CD4-positive, CD25-positive, alpha-beta regulatory T cell (primary cell): ENCODE data around the gene THRAP3. TPM values are rescaled to one million over a fixed set of nuclear protein-coding genes. Genes with fewer than 3 reads are reported as not detected.

ENCODE experiments used
- ATAC-seq, 2 donors: fragments of 150-1000 bp; cut with Tn5 transposase; one replicate each; pipeline ENCODE4 v1.10.0; 2021; ENCODE audit warnings: low read depth in 2 of 2, moderate number of reproducible peaks in 2 of 2, moderate library complexity in 1 of 2
- DNase-seq, 3 donors: peaks; one replicate each; pipeline versions ENCODE4 v3.0.0 to v3.0.0-alpha.2; 2012 to 2022; ENCODE audit warnings: mixed read lengths in 1 of 3
- H3K27ac ChIP-seq: one replicate; pipeline ENCODE4 v1.7.0; 2013; ENCODE audit warnings: mild to moderate bottlenecking, low read length; ENCODE audit not compliant: insufficient read depth, poor library complexity, severe bottlenecking
- H3K27me3 ChIP-seq: one replicate; pipeline ENCODE4 v1.7.0; 2013; ENCODE audit warnings: low read length; ENCODE audit not compliant: control insufficient read depth, insufficient read depth
- H3K36me3 ChIP-seq: one replicate; pipeline ENCODE4 v1.7.0; 2013; ENCODE audit warnings: mild to moderate bottlenecking, low read length, moderate library complexity; ENCODE audit not compliant: control insufficient read depth, insufficient read depth
- H3K4me1 ChIP-seq: 2 replicates; pipeline ENCODE4 v1.7.0; 2013; ENCODE audit warnings: mild to moderate bottlenecking, low read length; ENCODE audit not compliant: insufficient read depth, control insufficient read depth, poor library complexity, severe bottlenecking
- H3K4me3 ChIP-seq: one replicate; pipeline ENCODE4 v1.7.0; 2013; ENCODE audit warnings: low read depth, mild to moderate bottlenecking, low read length, moderate library complexity
- H3K9me3 ChIP-seq, 2 experiments: 1 replicate in 1 of 2; 2 replicates in 1 of 2; pipeline ENCODE4 v1.7.0; 2013; ENCODE audit warnings: low read length in 2 of 2, mild to moderate bottlenecking in 1 of 2, moderate library complexity in 1 of 2; ENCODE audit not compliant: control insufficient read depth in 2 of 2
- H3K27ac Mint-ChIP-seq, 3 donors: one replicate each; pipeline ENCODE4 v1.8.0; 2020 to 2022; ENCODE audit warnings: mild to moderate bottlenecking in 3 of 3, mixed read lengths in 3 of 3, moderate library complexity in 2 of 3
- H3K27me3 Mint-ChIP-seq: one replicate; pipeline ENCODE4 v1.8.0; 2022; ENCODE audit warnings: mild to moderate bottlenecking, mixed read lengths
- H3K36me3 Mint-ChIP-seq: one replicate; pipeline ENCODE4 v1.8.0; 2020; ENCODE audit warnings: mixed read lengths
- H3K4me1 Mint-ChIP-seq, 4 donors: one replicate each; pipeline ENCODE4 v1.8.0; 2020 to 2022; ENCODE audit warnings: mixed read lengths in 4 of 4, mild to moderate bottlenecking in 1 of 4
- H3K4me3 Mint-ChIP-seq, 4 donors: one replicate each; pipeline ENCODE4 v1.8.0; 2020 to 2022; ENCODE audit warnings: mild to moderate bottlenecking in 4 of 4, mixed read lengths in 4 of 4, moderate library complexity in 3 of 4
- H3K9me3 Mint-ChIP-seq, 7 donors: one replicate each; pipeline ENCODE4 v1.8.0; 2020 to 2022; ENCODE audit warnings: mixed read lengths in 7 of 7, mild to moderate bottlenecking in 3 of 7, moderate library complexity in 2 of 7
- polyA plus RNA-seq, 4 donors: library from polyadenylated mRNA; unstranded; fragments of 300-500 nt; fragmentation: Illumina TruSeq; gene quantifications; one replicate each; pipeline ENCODE4 v1.2.3, GENCODE V29; 2021
- total RNA-seq: library from RNA; stranded (reverse); gene quantifications from one replicate; pipeline ENCODE4 v1.2.3, GENCODE V29; 2022

Gene THRAP3
- total and polyA plus RNA-seq, 5 donors from 2014 or later, result 62.5 to 84.4 (median 73.0) TPM

DNA sequence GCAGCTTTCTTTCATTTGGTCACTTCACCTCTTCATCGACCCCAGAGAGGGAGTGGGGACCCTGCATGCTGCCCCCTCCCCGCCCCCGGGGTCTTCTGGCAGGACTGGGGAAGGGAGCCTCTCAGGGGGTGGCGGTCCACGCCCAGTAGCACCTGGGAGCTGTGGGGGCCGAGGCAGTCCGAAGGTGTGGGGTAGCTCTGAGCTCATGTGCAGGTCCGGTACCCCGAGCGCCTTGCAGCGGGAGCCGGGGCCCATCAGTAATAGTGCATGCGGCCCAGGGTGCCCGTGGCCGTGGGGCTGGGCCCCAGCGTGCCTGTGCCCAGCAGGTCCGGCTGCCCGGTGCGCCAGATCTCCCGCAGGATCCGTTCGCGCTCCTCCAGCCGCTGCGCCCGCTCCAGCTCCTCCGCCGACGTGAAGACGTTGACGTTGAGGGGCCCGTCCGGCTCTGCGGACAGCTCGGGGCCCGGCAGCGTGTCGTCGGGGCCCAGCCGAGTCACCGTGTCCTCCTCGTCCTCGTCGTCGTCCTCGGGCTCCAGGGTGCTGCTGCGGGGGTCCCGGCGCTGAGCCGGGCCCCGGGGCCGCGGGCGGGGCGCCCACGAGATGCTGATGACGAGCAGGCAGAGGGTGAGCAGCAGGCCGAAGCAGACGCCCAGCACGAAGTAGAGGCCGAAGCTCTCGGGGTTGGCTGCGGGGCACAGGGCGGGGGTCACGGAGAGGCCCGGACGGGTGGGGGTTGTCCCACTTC, 98.0 kb downstream of the THRAP3 start:
- no peaks in the 10 kb centered on the region for H3K36me3 Mint-ChIP-seq
- H3K4me3 ChIP-seq, result no peak overlapping the region
- no peaks in the 10 kb centered on the region for H3K27me3 ChIP-seq
- H3K9me3 ChIP-seq, result no peaks in the 10 kb centered on the region
- H3K9me3 Mint-ChIP-seq, result no peaks in the 10 kb centered on the region
- no peaks in the 10 kb centered on the region for H3K36me3 ChIP-seq
- H3K27me3 Mint-ChIP-seq, result peaks cover 8% of the 10 kb centered on the region
- peak overlapping the region; percentile 75 to 85 (median 82) for H3K4me3 Mint-ChIP-seq
- peaks cover 0 to 29% (median 18%) of the 10 kb centered on the region in 4 donors for H3K4me1 Mint-ChIP-seq
- H3K4me1 ChIP-seq, result peaks cover 33% of the 10 kb centered on the region
- ATAC-seq (no peak), DNase-seq (no peak)
- peak overlapping the region in 1 of 3 donors; percentile 64 for H3K27ac Mint-ChIP-seq
- H3K27ac ChIP-seq, result no peak overlapping the region

DNA sequence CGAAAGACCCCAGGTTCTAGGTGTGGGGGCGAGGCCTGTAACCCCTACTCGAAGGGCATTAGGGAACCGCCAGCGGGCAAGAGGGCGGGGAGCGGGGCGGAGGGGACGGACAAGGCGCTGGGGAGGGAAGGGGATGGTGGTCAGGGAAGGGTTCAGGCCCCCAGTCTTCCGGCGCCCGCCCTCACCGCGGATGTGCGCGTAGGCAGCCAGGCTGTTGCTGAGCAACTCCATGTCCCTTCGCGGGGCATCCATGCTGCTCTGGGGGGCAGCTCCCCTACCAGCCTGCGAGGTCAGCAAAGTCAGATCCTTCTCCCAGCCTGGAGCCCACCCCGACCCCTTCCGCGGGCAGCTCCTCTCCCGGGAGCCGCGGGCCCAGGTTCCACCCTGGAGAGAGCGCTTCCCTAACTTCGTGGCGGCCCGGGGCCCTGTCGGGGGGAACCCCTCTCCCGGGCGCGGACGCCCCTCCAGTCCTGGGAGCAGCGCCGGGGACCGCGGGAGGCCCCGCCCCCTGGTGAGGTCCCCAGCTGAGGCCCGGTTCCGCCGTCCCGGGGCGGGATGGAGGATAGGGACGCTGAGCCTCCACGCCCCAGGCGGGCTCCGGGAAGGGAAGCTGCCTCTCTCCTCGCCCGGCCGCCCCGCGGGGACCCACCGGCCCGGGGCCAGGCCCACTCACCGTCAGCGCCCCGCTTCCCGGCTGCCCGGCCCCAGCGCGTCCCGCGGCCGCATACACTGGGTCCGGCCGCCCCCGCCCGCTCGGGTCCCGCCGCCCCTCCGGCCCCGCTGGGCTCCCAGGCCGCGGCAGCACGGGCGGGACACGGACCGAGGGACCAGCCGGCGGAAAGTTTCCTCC, 98.8 kb downstream of the THRAP3 start:
- H3K36me3 ChIP-seq, result no peaks in the 10 kb centered on the region
- H3K4me3 ChIP-seq, result no peak overlapping the region
- H3K27me3 ChIP-seq, result no peaks in the 10 kb centered on the region
- H3K27ac ChIP-seq, result no peak overlapping the region
- DNase-seq, result peak; percentile 40 to 61 (median 41)
- H3K9me3 ChIP-seq, result no peaks in the 10 kb centered on the region
- Mint-ChIP-seq H3K4me1 (peaks cover 0 to 31% (median 17%) of the 10 kb centered on the region in 4 donors), H3K36me3 (no peaks in the 10 kb centered on the region), H3K4me3 (peak overlapping the region in 3 of 4 donors; percentile 76 to 84 (median 79)), H3K9me3 (no peaks in the 10 kb centered on the region), H3K27ac (peak overlapping the region in 1 of 3 donors; percentile 65), H3K27me3 (peaks cover 11% of the 10 kb centered on the region)
- peaks cover 33% of the 10 kb centered on the region for H3K4me1 ChIP-seq
- ATAC-seq, result peak; percentile 14 to 16

DNA sequence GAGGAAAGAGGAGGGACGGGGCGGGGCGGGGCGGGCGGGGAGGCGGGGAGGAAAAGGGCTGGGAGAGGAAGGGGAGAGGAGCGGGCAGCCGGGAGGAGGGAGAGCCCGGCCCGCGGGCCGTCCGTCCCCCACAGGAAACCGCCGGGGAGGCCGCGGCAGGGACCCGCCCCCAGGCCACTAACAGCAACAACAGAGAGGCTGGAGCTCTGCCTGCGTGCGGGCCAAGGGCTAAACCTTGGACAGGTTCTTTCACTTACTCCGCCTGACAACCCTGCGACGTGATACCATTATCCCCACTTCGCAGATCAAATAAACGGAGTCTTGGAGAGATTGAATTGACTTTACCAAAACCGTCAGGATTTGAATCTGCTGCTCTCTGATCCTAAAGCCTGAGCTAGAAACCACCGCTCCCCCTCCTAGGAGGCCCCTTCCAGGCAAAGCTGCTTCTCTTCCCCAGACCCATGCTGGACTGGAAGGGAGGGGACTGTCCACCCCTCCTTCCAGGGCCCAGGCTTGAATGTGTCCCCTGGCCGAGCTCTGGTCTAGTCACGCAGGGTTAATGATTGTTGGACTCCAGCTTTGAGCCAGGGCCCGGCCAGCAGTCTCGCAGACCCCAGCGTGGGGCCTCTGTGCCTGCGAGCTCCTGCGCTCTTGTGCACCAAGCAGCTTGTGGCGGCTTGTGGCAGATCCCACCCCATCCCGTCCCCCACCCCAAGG, 99.6 kb downstream of the THRAP3 start, which contains the start of gene EVA1B:
Gene EVA1B (minus strand): TSS at position 10 of the 717 bp plus-strand sequence. CDS start 608 bp downstream, outside the sequence.
- H3K27me3 ChIP-seq, result no peaks in the 10 kb centered on the region
- H3K4me3 ChIP-seq, result peak within 1 kb of the TSS; percentile 83
- H3K4me1 ChIP-seq, result peaks cover 33% of the 10 kb centered on the region
- no peaks in the 10 kb centered on the region for H3K9me3 ChIP-seq
- peaks cover 0 to 31% (median 14%) of the 10 kb centered on the region in 4 donors for H3K4me1 Mint-ChIP-seq
- no peaks in the 10 kb centered on the region for H3K36me3 ChIP-seq
- peak within 1 kb of the TSS; percentile 14 for H3K27ac ChIP-seq
- peak within 1 kb of the TSS; percentile 75 to 85 (median 79) for H3K27ac Mint-ChIP-seq
- H3K27me3 Mint-ChIP-seq, result peaks cover 13% of the 10 kb centered on the region
- H3K36me3 Mint-ChIP-seq, result no peaks in the 10 kb centered on the region
- ATAC-seq, result peak; percentile 14 to 38
- DNase-seq, result peak; percentile 32 to 74 (median 52)
- no peaks in the 10 kb centered on the region for H3K9me3 Mint-ChIP-seq
- H3K4me3 Mint-ChIP-seq, result peak within 1 kb of the TSS; percentile 76 to 92 (median 84)

DNA sequence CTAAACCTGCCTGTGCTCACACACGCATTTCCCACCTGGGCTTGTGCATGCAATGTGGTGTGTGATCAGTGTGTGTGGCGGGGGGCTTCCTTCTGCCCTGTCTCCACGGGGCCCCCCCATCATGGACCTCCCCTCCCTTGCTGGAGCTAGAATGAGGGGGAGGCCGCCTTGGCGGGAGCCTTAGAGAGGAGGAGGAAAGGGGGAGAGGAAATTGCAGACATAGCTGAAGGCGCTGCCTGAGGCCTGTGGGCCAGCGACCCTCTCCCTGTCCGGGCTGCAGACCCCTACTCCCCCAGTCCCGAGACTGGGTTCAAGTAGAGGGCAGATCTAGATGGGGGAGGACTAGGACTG, 100.1 kb downstream of the THRAP3 start:
- DNase-seq, result no peak
- H3K27me3 ChIP-seq, result no peaks in the 10 kb centered on the region
- H3K4me3 ChIP-seq, result no peak overlapping the region
- no peaks in the 10 kb centered on the region for H3K9me3 Mint-ChIP-seq
- H3K36me3 Mint-ChIP-seq, result no peaks in the 10 kb centered on the region
- peaks cover 33% of the 10 kb centered on the region for H3K4me1 ChIP-seq
- no peak for ATAC-seq
- H3K4me3 Mint-ChIP-seq, result peak overlapping the region; percentile 76 to 92 (median 80)
- H3K9me3 ChIP-seq, result no peaks in the 10 kb centered on the region
- H3K27ac Mint-ChIP-seq, result peak overlapping the region; percentile 62 to 85 (median 75)
- peaks cover 13% of the 10 kb centered on the region for H3K27me3 Mint-ChIP-seq
- H3K36me3 ChIP-seq, result no peaks in the 10 kb centered on the region
- H3K27ac ChIP-seq, result no peak overlapping the region
- H3K4me1 Mint-ChIP-seq, result peaks cover 0 to 31% (median 14%) of the 10 kb centered on the region in 4 donors

DNA sequence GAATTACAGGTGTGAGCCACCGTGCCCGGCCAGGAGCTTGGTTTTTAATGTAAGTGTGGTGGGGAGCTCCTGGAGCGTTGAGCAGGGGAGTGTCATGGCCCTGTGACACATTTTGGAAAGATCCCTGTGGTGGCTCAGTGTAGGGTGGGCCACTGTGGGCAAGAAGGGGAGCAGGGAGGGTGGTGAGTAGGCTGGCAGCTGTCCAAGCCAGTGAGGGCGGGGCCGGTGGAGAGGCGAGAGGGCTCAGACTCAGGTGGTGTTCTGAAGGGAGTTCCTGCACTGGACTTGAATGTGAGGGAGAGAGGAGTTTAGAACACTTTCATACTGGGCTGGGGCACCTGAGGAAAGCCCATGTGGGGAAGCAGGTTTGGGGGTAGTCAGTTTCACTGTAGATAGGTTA, 102.3 kb downstream of the THRAP3 start:
- H3K27ac ChIP-seq, result no peak overlapping the region
- peaks cover 3% of the 10 kb centered on the region for H3K36me3 Mint-ChIP-seq
- peaks cover 13% of the 10 kb centered on the region for H3K27me3 Mint-ChIP-seq
- no peak for DNase-seq
- H3K9me3 Mint-ChIP-seq, result no peaks in the 10 kb centered on the region
- H3K27me3 ChIP-seq, result no peaks in the 10 kb centered on the region
- peaks cover 26% of the 10 kb centered on the region for H3K4me1 ChIP-seq
- no peak for ATAC-seq
- no peak overlapping the region for H3K4me3 Mint-ChIP-seq
- H3K4me1 Mint-ChIP-seq, result peaks cover 0 to 25% (median 11%) of the 10 kb centered on the region in 4 donors
- H3K36me3 ChIP-seq, result no peaks in the 10 kb centered on the region
- no peaks in the 10 kb centered on the region for H3K9me3 ChIP-seq
- no peak overlapping the region for H3K4me3 ChIP-seq
- H3K27ac Mint-ChIP-seq, result peak overlapping the region in 1 of 3 donors; percentile 6

DNA sequence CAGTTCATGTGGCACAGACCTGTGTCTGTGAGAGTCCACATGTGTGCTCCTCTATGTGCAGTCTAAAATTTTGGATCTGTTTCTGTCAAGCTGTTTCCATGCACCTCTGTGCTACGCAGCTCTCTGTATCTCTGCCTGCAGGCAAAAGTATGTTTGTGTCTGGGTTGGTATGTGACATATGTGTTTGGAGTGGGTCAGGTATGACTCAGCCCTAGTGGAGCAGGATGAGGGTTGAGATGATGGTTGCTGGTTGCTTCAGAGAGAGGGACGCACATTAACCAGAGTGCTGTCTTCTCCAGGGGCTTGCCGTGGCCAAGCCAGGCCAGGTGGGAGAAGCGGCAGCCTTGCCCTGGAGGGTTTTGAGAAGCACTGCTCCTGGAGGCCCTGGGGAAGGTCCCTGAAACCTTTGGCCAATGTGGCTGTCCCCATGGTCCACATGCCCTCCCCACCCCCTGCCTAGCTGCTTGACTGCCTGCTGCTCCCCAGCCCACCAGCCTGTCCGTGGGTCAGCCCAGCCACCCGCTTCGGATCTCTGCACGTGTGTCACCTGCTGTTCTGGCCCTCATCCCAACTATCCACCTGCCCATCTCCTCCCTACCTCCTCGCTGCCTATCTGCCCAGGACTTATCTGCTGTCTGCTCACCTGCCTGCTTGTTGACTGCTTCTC, 103.3 kb downstream of the THRAP3 start:
- Histone ChIP-seq H3K27me3 (no peaks in the 10 kb centered on the region), H3K4me3 (no peak overlapping the region), H3K27ac (no peak overlapping the region), H3K36me3 (no peaks in the 10 kb centered on the region), H3K4me1 (peaks cover 17% of the 10 kb centered on the region), H3K9me3 (no peaks in the 10 kb centered on the region)
- H3K9me3 Mint-ChIP-seq, result no peaks in the 10 kb centered on the region
- DNase-seq, result peak in 1 of 3 donors; percentile 68
- H3K27ac Mint-ChIP-seq, result peak overlapping the region in 2 of 3 donors; percentile 76 to 80
- H3K4me1 Mint-ChIP-seq, result peaks cover 0 to 21% (median 11%) of the 10 kb centered on the region in 4 donors
- peak overlapping the region in 1 of 4 donors; percentile 60 for H3K4me3 Mint-ChIP-seq
- H3K36me3 Mint-ChIP-seq, result peaks cover 3% of the 10 kb centered on the region
- ATAC-seq, result peak; percentile 36 to 47
- H3K27me3 Mint-ChIP-seq, result peaks cover 14% of the 10 kb centered on the region

DNA sequence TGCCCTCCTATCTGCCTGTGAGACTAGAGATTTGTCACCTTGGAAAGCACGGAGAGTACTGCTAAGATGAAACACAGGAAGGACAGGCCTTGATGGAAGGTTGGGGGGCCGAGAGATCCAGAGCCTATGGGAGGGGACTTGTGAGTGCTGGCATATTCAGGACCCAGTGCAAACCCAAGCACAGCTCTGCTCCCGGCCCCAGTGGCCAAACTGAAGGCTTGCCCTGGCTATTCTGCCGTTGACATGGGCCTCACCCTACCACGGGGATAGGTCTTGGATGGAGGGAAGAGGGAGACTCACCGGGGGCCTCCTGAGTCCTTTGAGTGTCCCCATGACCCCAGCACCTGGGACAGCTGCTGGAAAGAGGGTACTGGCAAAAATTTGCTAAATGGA, 103.8 kb downstream of the THRAP3 start:
- no peak overlapping the region for H3K27ac ChIP-seq
- H3K9me3 ChIP-seq, result no peaks in the 10 kb centered on the region
- peaks cover 11% of the 10 kb centered on the region for H3K4me1 ChIP-seq
- Mint-ChIP-seq H3K27ac (peak overlapping the region in 1 of 3 donors; percentile 80), H3K9me3 (no peaks in the 10 kb centered on the region), H3K36me3 (peaks cover 3% of the 10 kb centered on the region), H3K27me3 (peaks cover 15% of the 10 kb centered on the region), H3K4me1 (peaks cover 0 to 18% (median 11%) of the 10 kb centered on the region in 4 donors), H3K4me3 (peak overlapping the region in 1 of 4 donors; percentile 60)
- DNase-seq (no peak), ATAC-seq (no peak)
- no peaks in the 10 kb centered on the region for H3K36me3 ChIP-seq
- H3K27me3 ChIP-seq, result no peaks in the 10 kb centered on the region
- H3K4me3 ChIP-seq, result no peak overlapping the region
